HEK293T (cell line): ENCODE data around the gene GMPR.

Experiments
- BHLHE40 ChIP-seq: fragments of 450-650 bp; IDR thresholded peaks from 2 replicates; pipeline ENCODE4 v1.6.1; 2016; ENCODE audit warnings: mild to moderate bottlenecking, moderate library complexity, borderline replicate concordance
- CTBP1 ChIP-seq: fragments of 450-650 bp; IDR thresholded peaks from 2 replicates; pipeline ENCODE4 v1.6.1; 2016; ENCODE audit warnings: borderline replicate concordance
- FOXM1 ChIP-seq: fragments of 450-650 bp; IDR thresholded peaks from 2 replicates; pipeline ENCODE4 v1.6.1; 2017; ENCODE audit warnings: mild to moderate bottlenecking, borderline replicate concordance
- HDGF ChIP-seq: fragments of 450-650 bp; IDR thresholded peaks from 2 replicates; pipeline ENCODE4 v1.6.1; 2017; ENCODE audit warnings: antibody characterized with exemption, borderline replicate concordance
- LEF1 ChIP-seq: fragments of 450-650 bp; IDR thresholded peaks from 2 replicates; pipeline ENCODE4 v1.6.1; 2017; ENCODE audit warnings: mild to moderate bottlenecking, borderline replicate concordance
- NFRKB ChIP-seq: fragments of 450-650 bp; IDR thresholded peaks from 2 replicates; pipeline ENCODE4 v1.6.1; 2016; ENCODE audit warnings: mild to moderate bottlenecking, moderate library complexity
- SP1 ChIP-seq: fragments of 450-650 bp; IDR thresholded peaks from 2 replicates; pipeline ENCODE4 v1.6.1; 2017
- SUZ12 ChIP-seq: fragments of 450-650 bp; IDR thresholded peaks from 2 replicates; pipeline ENCODE4 v1.6.1; 2016; ENCODE audit warnings: mild to moderate bottlenecking
- TARDBP ChIP-seq: fragments of 450-650 bp; IDR thresholded peaks from 2 replicates; pipeline ENCODE4 v1.6.1; 2016
- TF ChIP-seq, protein P1 (sequence below): fragments of 450-650 bp; IDR thresholded peaks from 2 replicates; pipeline ENCODE4 v1.6.1; 2016

DNA sequence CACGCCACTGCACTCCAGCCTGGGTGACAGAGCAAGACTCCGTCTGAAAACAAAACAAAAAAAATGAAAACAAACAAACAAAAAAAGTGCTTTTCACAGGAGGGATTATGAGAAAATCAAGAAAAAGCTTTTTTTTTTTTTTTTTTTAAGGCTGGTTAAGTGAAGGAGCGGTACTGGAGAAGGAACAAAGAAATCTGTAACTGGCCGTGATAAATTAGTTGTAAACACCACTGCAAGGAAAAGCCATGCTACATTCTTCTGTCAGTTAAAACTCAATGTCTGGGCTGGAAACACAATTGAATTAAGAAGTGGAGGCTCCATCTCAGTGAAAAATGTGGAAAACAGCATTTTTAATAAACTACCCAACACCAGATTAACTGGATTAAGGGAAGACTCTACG is 6.3 kb upstream of the GMPR start:
- TF ChIP-seq SP1 (no peak), NFRKB (no peak), BHLHE40 (no peak), CTBP1 (no peak), HDGF (no peak), TARDBP (no peak), FOXM1 (no peak), SUZ12 (no peak), LEF1 (no peak)
- TF ChIP-seq, protein P1, sequence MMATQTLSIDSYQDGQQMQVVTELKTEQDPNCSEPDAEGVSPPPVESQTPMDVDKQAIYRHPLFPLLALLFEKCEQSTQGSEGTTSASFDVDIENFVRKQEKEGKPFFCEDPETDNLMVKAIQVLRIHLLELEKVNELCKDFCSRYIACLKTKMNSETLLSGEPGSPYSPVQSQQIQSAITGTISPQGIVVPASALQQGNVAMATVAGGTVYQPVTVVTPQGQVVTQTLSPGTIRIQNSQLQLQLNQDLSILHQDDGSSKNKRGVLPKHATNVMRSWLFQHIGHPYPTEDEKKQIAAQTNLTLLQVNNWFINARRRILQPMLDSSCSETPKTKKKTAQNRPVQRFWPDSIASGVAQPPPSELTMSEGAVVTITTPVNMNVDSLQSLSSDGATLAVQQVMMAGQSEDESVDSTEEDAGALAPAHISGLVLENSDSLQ, result no peak
